ENCODE results near the gene RHEX. TPM values are rescaled to one million over a fixed set of nuclear protein-coding genes. Genes with fewer than 3 reads are reported as not detected.

The RHEX gene
- total RNA-seq, 2 experiments from 2014 or later = not detected

DNA sequence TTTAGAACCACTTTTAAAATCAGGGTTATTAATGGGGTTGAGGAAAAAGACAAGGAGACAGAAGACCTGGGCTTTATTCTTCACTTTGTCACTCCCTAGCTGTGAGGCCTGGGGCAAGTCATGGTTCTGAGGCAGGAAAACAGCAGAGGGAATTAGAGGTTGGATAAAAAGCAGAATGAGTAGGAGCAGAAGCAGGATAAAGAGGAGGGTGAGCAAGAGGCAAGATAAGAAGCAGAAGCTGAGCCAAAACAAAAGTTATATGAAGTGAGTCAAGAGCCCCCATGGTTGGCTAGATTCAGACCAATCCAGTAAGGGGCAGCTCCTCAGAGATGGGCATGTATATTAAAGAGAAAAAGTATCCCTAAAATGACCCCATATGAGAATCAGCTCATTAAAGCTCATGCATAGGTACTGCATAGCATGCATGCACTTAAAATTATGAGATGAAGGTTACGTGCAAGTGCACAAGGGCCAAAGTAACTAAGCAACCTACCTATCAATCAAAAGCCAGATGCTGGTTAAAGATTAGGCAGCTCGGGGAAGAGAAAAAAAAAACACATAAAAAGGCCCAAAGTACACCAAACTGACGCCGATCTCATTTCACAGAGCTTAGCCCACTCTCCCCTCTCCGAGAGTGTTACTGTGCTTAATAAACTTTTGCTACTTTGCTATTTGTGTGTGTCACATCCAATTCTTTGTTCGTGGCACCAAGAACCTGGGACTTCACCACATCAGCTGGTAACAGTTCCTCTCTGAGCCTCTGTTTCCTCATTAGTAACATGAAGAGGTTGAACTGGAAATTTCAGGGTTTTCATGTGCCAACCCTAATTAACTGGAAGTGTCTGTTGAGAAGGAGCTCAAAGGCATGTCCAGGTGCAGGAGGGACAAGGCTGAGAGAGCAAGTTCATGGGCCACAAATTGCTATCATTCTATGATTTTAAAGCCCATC is 62.0 kb downstream of the RHEX start:
- H3K27me3 ChIP-seq (ENCODE audit: control insufficient read depth in 1 of 2, insufficient read depth in 2 of 2, low read length in 2 of 2) = peaks cover 17 to 24% of the 10 kb centered on the region in 2 experiments
- Mint-ChIP-seq H3K4me3 (no peak overlapping the region), H3K9me3 (no peaks in the 10 kb centered on the region), H3K27me3 (peaks cover 31% of the 10 kb centered on the region), H3K36me3 (ENCODE audit: low read depth) (no peaks in the 10 kb centered on the region), H3K27ac (no peak overlapping the region), H3K4me1 (ENCODE audit: low read depth) (no peaks in the 10 kb centered on the region)
- H3K9me3 ChIP-seq (ENCODE audit: control insufficient read depth in 1 of 2, insufficient read depth in 1 of 2, low read length in 2 of 2) = peaks cover 0 to 9% of the 10 kb centered on the region in 2 experiments
- H3K36me3 ChIP-seq (ENCODE audit: insufficient read depth, low read length) = no peaks in the 10 kb centered on the region
- H3K27ac ChIP-seq (ENCODE audit: low read depth in 1 of 2, low read length in 2 of 2) = no peak overlapping the region
- no peak for ATAC-seq (ENCODE audit: poor library complexity)
- H3K4me3 ChIP-seq (ENCODE audit: low read length) = no peak overlapping the region
- POLR2A ChIA-PET = no interaction called here
- CTCF ChIA-PET = no interaction called here
- H3K4me1 ChIP-seq (ENCODE audit: insufficient read depth, low read length) = peaks cover 10% of the 10 kb centered on the region
- TF ChIP-seq, protein P1, sequence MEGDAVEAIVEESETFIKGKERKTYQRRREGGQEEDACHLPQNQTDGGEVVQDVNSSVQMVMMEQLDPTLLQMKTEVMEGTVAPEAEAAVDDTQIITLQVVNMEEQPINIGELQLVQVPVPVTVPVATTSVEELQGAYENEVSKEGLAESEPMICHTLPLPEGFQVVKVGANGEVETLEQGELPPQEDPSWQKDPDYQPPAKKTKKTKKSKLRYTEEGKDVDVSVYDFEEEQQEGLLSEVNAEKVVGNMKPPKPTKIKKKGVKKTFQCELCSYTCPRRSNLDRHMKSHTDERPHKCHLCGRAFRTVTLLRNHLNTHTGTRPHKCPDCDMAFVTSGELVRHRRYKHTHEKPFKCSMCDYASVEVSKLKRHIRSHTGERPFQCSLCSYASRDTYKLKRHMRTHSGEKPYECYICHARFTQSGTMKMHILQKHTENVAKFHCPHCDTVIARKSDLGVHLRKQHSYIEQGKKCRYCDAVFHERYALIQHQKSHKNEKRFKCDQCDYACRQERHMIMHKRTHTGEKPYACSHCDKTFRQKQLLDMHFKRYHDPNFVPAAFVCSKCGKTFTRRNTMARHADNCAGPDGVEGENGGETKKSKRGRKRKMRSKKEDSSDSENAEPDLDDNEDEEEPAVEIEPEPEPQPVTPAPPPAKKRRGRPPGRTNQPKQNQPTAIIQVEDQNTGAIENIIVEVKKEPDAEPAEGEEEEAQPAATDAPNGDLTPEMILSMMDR (IDR thresholded peaks at IDR 0.05) = no peak
- intact Hi-C loops (cut with DNase I, micrococcal nuclease) = no loop called here
- no peak for DNase-seq

DNA sequence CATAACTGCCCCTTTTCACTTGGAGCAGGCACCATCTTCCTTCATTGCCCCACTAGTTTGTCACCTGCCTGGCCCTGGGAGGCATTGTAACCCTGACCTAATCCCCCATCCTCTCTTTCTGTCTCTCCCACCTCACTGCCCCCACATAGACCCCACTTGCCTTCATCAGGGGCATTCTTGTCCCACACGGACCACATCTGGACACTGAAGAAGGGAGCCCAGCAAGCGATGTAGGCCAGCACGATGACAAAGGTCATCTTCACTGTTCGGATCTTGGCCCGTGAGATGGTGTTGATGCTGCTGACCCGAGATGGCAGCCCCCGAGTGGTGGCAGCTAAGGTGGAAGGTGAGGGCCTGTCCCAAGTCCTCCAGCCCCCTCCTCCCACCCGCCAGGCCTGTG is 62.8 kb downstream of the RHEX start:
- H3K4me1 ChIP-seq (ENCODE audit: insufficient read depth, low read length) = peaks cover 10% of the 10 kb centered on the region
- Mint-ChIP-seq H3K36me3 (ENCODE audit: low read depth) (no peaks in the 10 kb centered on the region), H3K27ac (no peak overlapping the region), H3K4me1 (ENCODE audit: low read depth) (no peaks in the 10 kb centered on the region), H3K27me3 (peaks cover 40% of the 10 kb centered on the region), H3K4me3 (no peak overlapping the region), H3K9me3 (peaks cover 3% of the 10 kb centered on the region)
- H3K27ac ChIP-seq (ENCODE audit: low read depth in 1 of 2, low read length in 2 of 2) = no peak overlapping the region
- H3K9me3 ChIP-seq (ENCODE audit: control insufficient read depth in 1 of 2, insufficient read depth in 1 of 2, low read length in 2 of 2) = peaks cover 5 to 9% of the 10 kb centered on the region in 2 experiments
- ATAC-seq (ENCODE audit: poor library complexity) = no peak
- POLR2A ChIA-PET = no interaction called here
- CTCF ChIA-PET = no interaction called here
- H3K4me3 ChIP-seq (ENCODE audit: low read length) = no peak overlapping the region
- TF ChIP-seq, protein P1 (IDR thresholded peaks at IDR 0.05) = no peak
- no peaks in the 10 kb centered on the region for H3K36me3 ChIP-seq (ENCODE audit: insufficient read depth, low read length)
- peaks cover 23 to 24% of the 10 kb centered on the region in 2 experiments for H3K27me3 ChIP-seq (ENCODE audit: control insufficient read depth in 1 of 2, insufficient read depth in 2 of 2, low read length in 2 of 2)
- no peak for DNase-seq
- intact Hi-C loops (cut with DNase I, micrococcal nuclease) = no loop called here

DNA sequence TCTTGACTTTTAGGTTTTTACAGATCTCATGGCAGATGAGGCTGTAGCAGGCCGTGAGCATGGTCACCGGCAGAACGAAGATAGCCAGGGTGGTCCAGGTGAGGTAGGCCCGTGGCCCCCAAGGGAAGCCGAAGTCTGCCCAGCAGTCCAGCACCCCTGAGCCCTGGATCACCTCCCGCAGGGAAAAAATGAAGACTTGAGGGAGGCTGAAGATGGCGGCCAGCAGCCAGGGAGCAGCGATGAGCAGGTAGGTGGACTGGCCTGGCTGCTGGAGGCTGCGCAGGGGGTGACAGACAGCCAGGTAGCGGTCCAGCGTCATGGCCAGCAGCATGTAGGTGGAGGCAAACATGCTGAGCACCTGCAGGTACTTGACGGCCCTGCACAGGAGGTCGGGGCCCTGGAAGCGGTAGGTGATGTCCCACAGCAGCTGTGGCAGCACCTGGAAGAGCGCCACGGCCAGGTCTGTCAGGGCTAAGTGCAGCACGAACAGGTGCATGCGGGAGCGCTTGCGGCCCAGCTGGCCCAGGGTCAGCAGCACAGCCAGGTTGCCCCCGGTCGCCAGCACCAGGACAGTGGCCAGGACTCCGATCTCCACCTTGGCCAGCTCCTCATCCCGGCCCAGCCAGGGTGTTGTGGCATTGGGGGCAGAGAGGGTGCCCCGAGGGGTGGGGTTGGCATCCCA is 63.4 kb downstream of the RHEX start:
- peaks cover 9 to 10% of the 10 kb centered on the region in 2 experiments for H3K9me3 ChIP-seq (ENCODE audit: control insufficient read depth in 1 of 2, insufficient read depth in 1 of 2, low read length in 2 of 2)
- Mint-ChIP-seq H3K27ac (no peak overlapping the region), H3K4me3 (no peak overlapping the region), H3K9me3 (peaks cover 3% of the 10 kb centered on the region), H3K27me3 (peaks cover 44% of the 10 kb centered on the region), H3K4me1 (ENCODE audit: low read depth) (no peaks in the 10 kb centered on the region), H3K36me3 (ENCODE audit: low read depth) (no peaks in the 10 kb centered on the region)
- peaks cover 24% of the 10 kb centered on the region in 2 experiments for H3K27me3 ChIP-seq (ENCODE audit: control insufficient read depth in 1 of 2, insufficient read depth in 2 of 2, low read length in 2 of 2)
- peaks cover 10% of the 10 kb centered on the region for H3K4me1 ChIP-seq (ENCODE audit: insufficient read depth, low read length)
- H3K36me3 ChIP-seq (ENCODE audit: insufficient read depth, low read length) = no peaks in the 10 kb centered on the region
- ChIA-PET POLR2A (no interaction called here), CTCF (no interaction called here)
- no peak overlapping the region for H3K4me3 ChIP-seq (ENCODE audit: low read length)
- TF ChIP-seq, protein P1 (IDR thresholded peaks at IDR 0.05) = no peak
- DNase-seq = no peak
- H3K27ac ChIP-seq (ENCODE audit: low read depth in 1 of 2, low read length in 2 of 2) = no peak overlapping the region
- ATAC-seq (ENCODE audit: poor library complexity) = no peak
- intact Hi-C loops (cut with DNase I, micrococcal nuclease) = no loop called here
